ENCODE measurements around the gene AMFR. TPM values are rescaled to one million over a fixed set of nuclear protein-coding genes. Genes with fewer than 3 reads are reported as not detected.

Gene AMFR
- total and polyA plus RNA-seq, 8 donors: 64.2 to 88.5 (median 69.7) TPM

DNA sequence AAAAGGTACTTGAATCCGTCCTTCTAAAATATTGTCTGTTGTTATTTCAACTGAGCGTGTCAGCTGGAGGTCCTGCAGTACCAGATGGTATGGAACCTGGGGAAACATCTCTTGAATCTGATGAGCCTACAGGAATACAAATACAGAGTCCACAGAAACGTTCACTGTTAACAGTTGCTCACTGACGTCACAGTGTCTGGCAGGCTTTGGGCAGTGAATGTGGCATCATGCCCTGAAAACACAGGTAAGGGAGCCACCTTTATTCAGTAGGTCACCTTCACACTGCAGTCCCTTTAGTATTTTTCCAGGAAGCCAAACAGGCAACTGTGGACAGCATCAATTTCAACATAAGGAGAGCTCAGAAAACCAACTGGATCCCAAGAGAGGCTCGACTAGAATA is 56.1 kb downstream of the AMFR start:
- intact Hi-C loops (cut with DNase I): no loop called here
- Histone ChIP-seq H3K27ac (no peak overlapping the region), H3K9me3 (no peaks in the 10 kb centered on the region), H3K4me1 (peaks cover 0 to 8% of the 10 kb centered on the region in 2 donors), H3K36me3 (peaks cover 0 to 56% of the 10 kb centered on the region in 2 donors), H3K4me3 (no peak overlapping the region), H3K27me3 (no peaks in the 10 kb centered on the region)
- DNase-seq (no peak), ATAC-seq (no peak)
- TF ChIP-seq, protein P1, sequence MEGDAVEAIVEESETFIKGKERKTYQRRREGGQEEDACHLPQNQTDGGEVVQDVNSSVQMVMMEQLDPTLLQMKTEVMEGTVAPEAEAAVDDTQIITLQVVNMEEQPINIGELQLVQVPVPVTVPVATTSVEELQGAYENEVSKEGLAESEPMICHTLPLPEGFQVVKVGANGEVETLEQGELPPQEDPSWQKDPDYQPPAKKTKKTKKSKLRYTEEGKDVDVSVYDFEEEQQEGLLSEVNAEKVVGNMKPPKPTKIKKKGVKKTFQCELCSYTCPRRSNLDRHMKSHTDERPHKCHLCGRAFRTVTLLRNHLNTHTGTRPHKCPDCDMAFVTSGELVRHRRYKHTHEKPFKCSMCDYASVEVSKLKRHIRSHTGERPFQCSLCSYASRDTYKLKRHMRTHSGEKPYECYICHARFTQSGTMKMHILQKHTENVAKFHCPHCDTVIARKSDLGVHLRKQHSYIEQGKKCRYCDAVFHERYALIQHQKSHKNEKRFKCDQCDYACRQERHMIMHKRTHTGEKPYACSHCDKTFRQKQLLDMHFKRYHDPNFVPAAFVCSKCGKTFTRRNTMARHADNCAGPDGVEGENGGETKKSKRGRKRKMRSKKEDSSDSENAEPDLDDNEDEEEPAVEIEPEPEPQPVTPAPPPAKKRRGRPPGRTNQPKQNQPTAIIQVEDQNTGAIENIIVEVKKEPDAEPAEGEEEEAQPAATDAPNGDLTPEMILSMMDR (IDR thresholded peaks at IDR 0.05): no peak

DNA sequence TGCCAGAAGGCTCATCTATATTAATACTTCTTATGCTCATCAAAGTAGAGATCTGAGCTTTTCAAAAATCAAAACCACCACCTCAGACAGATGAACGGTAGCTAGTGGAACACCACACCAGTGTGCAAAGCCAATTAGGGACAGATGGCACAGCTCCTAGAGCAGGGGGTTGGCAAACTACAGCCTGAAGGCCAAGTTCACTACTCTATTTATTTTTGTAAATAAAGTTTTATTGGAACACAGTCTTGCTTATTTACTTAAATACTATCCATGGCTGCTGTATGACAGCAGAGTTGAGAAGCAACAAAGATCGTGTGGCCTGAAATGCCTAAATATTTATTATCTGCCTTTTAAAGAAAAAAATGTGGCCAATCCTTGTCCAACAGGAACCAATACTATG is 56.8 kb downstream of the AMFR start:
- no peak overlapping the region for H3K4me3 ChIP-seq
- TF ChIP-seq, protein P1 (IDR thresholded peaks at IDR 0.05): no peak
- intact Hi-C loops (cut with DNase I): no loop called here
- peaks cover 0 to 8% of the 10 kb centered on the region in 2 donors for H3K4me1 ChIP-seq
- ATAC-seq (no peak), DNase-seq (no peak)
- H3K36me3 ChIP-seq: peaks cover 0 to 58% of the 10 kb centered on the region in 2 donors
- no peak overlapping the region for H3K27ac ChIP-seq
- no peaks in the 10 kb centered on the region for H3K9me3 ChIP-seq
- H3K27me3 ChIP-seq: no peaks in the 10 kb centered on the region

DNA sequence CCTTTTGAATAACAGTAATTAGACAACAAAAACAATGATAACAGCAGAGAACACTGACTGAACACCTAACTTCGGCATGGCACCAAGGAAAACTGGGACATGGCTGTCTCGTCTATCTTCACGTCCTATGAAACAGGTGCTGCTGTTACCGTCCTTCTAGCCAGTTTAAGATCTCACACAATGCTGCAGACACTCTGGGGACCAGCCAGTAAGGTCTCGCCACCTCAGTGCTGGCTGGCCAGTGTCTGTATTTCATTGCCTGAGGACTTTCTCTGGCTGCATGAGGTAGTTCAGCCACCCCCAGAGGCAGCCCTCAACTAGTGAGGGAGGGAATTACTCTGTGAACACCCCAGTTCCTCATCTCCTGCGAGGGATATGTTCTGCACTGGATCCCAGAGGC is 57.6 kb downstream of the AMFR start:
- ATAC-seq: no peak
- TF ChIP-seq, protein P1 (IDR thresholded peaks at IDR 0.05): no peak
- Histone ChIP-seq H3K27me3 (no peaks in the 10 kb centered on the region), H3K9me3 (no peaks in the 10 kb centered on the region), H3K36me3 (peaks cover 0 to 60% of the 10 kb centered on the region in 2 donors), H3K4me3 (no peak overlapping the region), H3K4me1 (peaks cover 0 to 8% of the 10 kb centered on the region in 2 donors), H3K27ac (no peak overlapping the region)
- no peak for DNase-seq
- intact Hi-C loops (cut with DNase I): no loop called here

DNA sequence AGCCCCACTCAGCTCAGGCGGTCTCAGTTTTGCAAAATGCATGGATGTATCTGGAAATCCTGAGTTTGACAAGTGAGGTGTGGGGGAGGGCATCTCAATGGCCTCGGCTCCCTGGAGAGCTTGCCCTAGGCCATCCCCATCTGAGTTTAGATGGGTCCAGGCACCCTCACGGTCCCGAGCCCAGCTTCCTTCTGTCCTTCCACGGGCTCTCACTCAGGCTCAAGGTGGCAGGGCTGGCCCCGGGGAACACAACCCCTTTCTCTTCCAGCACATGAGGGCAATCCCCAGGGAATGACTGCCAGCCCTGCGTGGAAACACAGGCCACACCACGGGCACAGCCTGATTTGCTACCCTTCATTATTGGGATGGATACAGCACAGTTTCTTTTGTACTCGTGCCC is 58.4 kb downstream of the AMFR start:
- TF ChIP-seq, protein P1 (IDR thresholded peaks at IDR 0.05): no peak
- Histone ChIP-seq H3K4me1 (peaks cover 0 to 8% of the 10 kb centered on the region in 2 donors), H3K27ac (no peak overlapping the region), H3K4me3 (no peak overlapping the region), H3K27me3 (no peaks in the 10 kb centered on the region), H3K9me3 (no peaks in the 10 kb centered on the region), H3K36me3 (peaks cover 0 to 69% of the 10 kb centered on the region in 2 donors)
- ATAC-seq (no peak), DNase-seq (no peak)
- intact Hi-C loops (cut with DNase I): no loop called here

DNA sequence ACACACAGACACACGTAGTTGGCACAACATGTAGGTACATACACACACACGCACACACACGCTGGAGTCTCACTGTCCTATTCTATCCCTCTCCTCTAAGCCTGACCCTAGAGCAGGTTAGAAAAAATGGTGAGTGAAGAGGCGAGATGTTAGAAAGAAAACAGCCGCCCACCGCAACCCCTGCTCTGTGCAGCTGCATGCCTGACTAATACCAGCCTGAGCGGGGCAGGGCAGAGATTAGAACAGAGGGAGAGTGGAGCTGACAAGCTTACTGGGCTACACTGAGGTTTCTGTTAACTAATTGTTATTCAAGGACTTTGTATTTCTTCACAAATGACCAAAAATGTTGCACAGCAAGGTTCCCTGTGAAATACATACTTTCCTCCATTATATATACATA is 59.8 kb downstream of the AMFR start:
- intact Hi-C loops (cut with DNase I): no loop called here
- DNase-seq (no peak), ATAC-seq (no peak)
- H3K27ac ChIP-seq: no peak overlapping the region
- TF ChIP-seq, protein P1 (IDR thresholded peaks at IDR 0.05): no peak
- no peaks in the 10 kb centered on the region for H3K27me3 ChIP-seq
- H3K4me1 ChIP-seq: no peaks in the 10 kb centered on the region
- H3K9me3 ChIP-seq: no peaks in the 10 kb centered on the region
- H3K36me3 ChIP-seq: peaks cover 0 to 76% of the 10 kb centered on the region in 2 donors
- H3K4me3 ChIP-seq: no peak overlapping the region

Data from left lung (tissue), 10 donors.